IMR-90 (cell line): ENCODE data around the gene MGAT4D. TPM values are rescaled to one million over a fixed set of nuclear protein-coding genes. Genes with fewer than 3 reads are reported as not detected.

ENCODE experiments used
- ATAC-seq: fragments of 200-7000 bp; cut with Tn5 transposase; 2 replicates; pipeline ENCODE4 v1.9.1; 2020; ENCODE audit warnings: low read depth, mild to moderate bottlenecking, moderate library complexity
- BruUV-seq: library from RNA; stranded (reverse); fragments of 400-500 nt; replicated peaks from 2 replicates; lab custom pipeline; 2021; lab: Mats Ljungman, UMichigan
- CTCF ChIA-PET: fragments of 300-600 bp; formaldehyde crosslinking; extraction: SDS; loops from one replicate; lab custom pipeline; 2021; ENCODE audit warnings: antibody characterized with exemption; lab: Yijun Ruan, JAX
- POLR2A ChIA-PET: fragments of 300-600 bp; sonication (Branson Sonifier 250); formaldehyde crosslinking; loops from one replicate; lab custom pipeline; 2022; ENCODE audit warnings: antibody characterized with exemption; ENCODE audit not compliant: unreplicated experiment; lab: Charles Lee
- DNase-seq: peaks from one replicate; pipeline ENCODE4 v3.0.0; 2013
- H2AFZ ChIP-seq: replicated peaks from 2 replicates; pipeline ENCODE3; 2013; ENCODE audit warnings: low read length, mild to moderate bottlenecking; ENCODE audit not compliant: poor library complexity
- H2AK5ac ChIP-seq: 2 replicates; pipeline ENCODE4 v1.6.1; 2013; ENCODE audit warnings: low read depth, low read length, inconsistent platforms
- H2AK9ac ChIP-seq: replicated peaks from 2 replicates; pipeline ENCODE3; 2013; ENCODE audit warnings: mild to moderate bottlenecking, low read depth, low read length, moderate library complexity; ENCODE audit not compliant: poor library complexity
- H2BK120ac ChIP-seq: 2 replicates; pipeline ENCODE4 v1.6.1; 2013; ENCODE audit warnings: low read depth, low read length, inconsistent platforms
- H2BK15ac ChIP-seq: 3 replicates; pipeline ENCODE4 v1.6.1; 2013; ENCODE audit warnings: low read depth, low read length, inconsistent platforms
- H2BK20ac ChIP-seq: 2 replicates; pipeline ENCODE4 v1.6.1; 2013; ENCODE audit warnings: low read depth, mild to moderate bottlenecking, inconsistent platforms, low read length, moderate library complexity
- H2BK5ac ChIP-seq: 2 replicates; pipeline ENCODE4 v1.6.1; 2013; ENCODE audit warnings: mild to moderate bottlenecking, low read depth, low read length, inconsistent platforms; ENCODE audit not compliant: poor library complexity, severe bottlenecking
- H3K14ac ChIP-seq: replicated peaks from 2 replicates; pipeline ENCODE4 v1.6.1; 2013; ENCODE audit warnings: low read depth, low read length, inconsistent platforms
- H3K18ac ChIP-seq: 2 replicates; pipeline ENCODE4 v1.6.1; 2013; ENCODE audit warnings: low read depth, low read length, control low read depth
- H3K23ac ChIP-seq: 2 replicates; pipeline ENCODE4 v1.6.1; 2013; ENCODE audit warnings: low read depth, low read length, inconsistent platforms
- H3K27ac ChIP-seq: 2 replicates; pipeline ENCODE4 v1.5.1; 2013; ENCODE audit warnings: mild to moderate bottlenecking, control low read depth, low read length; ENCODE audit not compliant: insufficient read depth
- H3K27me3 ChIP-seq: 2 replicates; pipeline ENCODE4 v1.6.1; 2013; ENCODE audit warnings: low read length; ENCODE audit not compliant: control insufficient read depth, insufficient read depth
- H3K36me3 ChIP-seq: 2 replicates; pipeline ENCODE4 v1.6.1; 2013; ENCODE audit warnings: low read length, mixed read lengths; ENCODE audit not compliant: control insufficient read depth, insufficient read depth
- H3K4ac ChIP-seq: 2 replicates; pipeline ENCODE4 v1.6.1; 2013; ENCODE audit warnings: low read depth, low read length, inconsistent platforms
- H3K4me1 ChIP-seq: 2 replicates; pipeline ENCODE4 v1.6.1; 2013; ENCODE audit warnings: low read length, mixed read lengths; ENCODE audit not compliant: control insufficient read depth, insufficient read depth
- H3K4me2 ChIP-seq: 2 replicates; pipeline ENCODE4 v1.6.1; 2013; ENCODE audit warnings: low read depth, mild to moderate bottlenecking, control low read depth, low read length, moderate library complexity
- H3K4me3 ChIP-seq: 2 replicates; pipeline ENCODE4 v1.5.1; 2013; ENCODE audit warnings: low read depth, mild to moderate bottlenecking, control low read depth, low read length, moderate library complexity; ENCODE audit not compliant: insufficient read depth
- H3K56ac ChIP-seq: 2 replicates; pipeline ENCODE4 v1.6.1; 2013; ENCODE audit warnings: low read length, inconsistent platforms; ENCODE audit not compliant: insufficient read depth; ENCODE audit errors: extremely low read depth
- H3K79me1 ChIP-seq, 2 experiments: 2 replicates each; pipeline ENCODE4 v1.6.1; 2013; ENCODE audit warnings: low read length in 2 of 2, inconsistent platforms in 1 of 2, low read depth in 1 of 2
- H3K9ac ChIP-seq: 2 replicates; pipeline ENCODE4 v1.6.1; 2013; ENCODE audit warnings: low read depth, low read length, control low read depth
- H3K9me1 ChIP-seq: 2 replicates; pipeline ENCODE4 v1.6.1; 2013; ENCODE audit warnings: low read length, inconsistent platforms; ENCODE audit not compliant: insufficient read depth
- H3K9me3 ChIP-seq: 2 replicates; pipeline ENCODE4 v1.6.1; 2013; ENCODE audit warnings: low read length; ENCODE audit not compliant: control insufficient read depth, insufficient read depth
- H4K20me1 ChIP-seq: 2 replicates; pipeline ENCODE4 v1.6.1; 2013; ENCODE audit warnings: low read length, inconsistent platforms; ENCODE audit not compliant: insufficient read depth
- H4K5ac ChIP-seq: 2 replicates; pipeline ENCODE4 v1.6.1; 2013; ENCODE audit warnings: mild to moderate bottlenecking, low read depth, low read length, control low read depth
- H4K8ac ChIP-seq, 2 experiments: 2 replicates each; pipeline ENCODE4 v1.6.1; 2013; ENCODE audit warnings: low read depth in 2 of 2, low read length in 2 of 2, control low read depth in 1 of 2, inconsistent platforms in 1 of 2
- H4K91ac ChIP-seq: 2 replicates; pipeline ENCODE4 v1.6.1; 2013; ENCODE audit warnings: low read depth, low read length, inconsistent platforms; ENCODE audit not compliant: insufficient read depth
- CTCF ChIP-seq: conservative IDR thresholded peaks from 2 replicates; pipeline ENCODE4 v1.5.1; 2012; ENCODE audit warnings: mild to moderate bottlenecking, low read depth, low read length, improper control_type of control experiment
- USF2 ChIP-seq: fragments of 150-350 bp; IDR thresholded peaks from 2 replicates; pipeline ENCODE4 v1.6.1; 2017; ENCODE audit warnings: mild to moderate bottlenecking, antibody characterized with exemption, low read length, low read depth
- WGBS, 2 experiments: methylation state at CpG; one replicate each; pipeline versions ENCODE4 v1.1.5 to v1.1.7; 2013; ENCODE audit warnings: missing lambda C conversion rate in 2 of 2; ENCODE audit not compliant: insufficient read length in 1 of 2; ENCODE audit errors: extremely low coverage in 2 of 2; 5-methylcytosine and 5-hydroxymethylcytosine counted together
- dilution Hi-C: fragments of 300-500 bp; cut with HindIII; formaldehyde crosslinking; loops from one replicate; pipeline ENCODE4 v1.14.3; 2018; ENCODE audit warnings: low sequenced_read_pairs; ENCODE audit not compliant: unreplicated experiment
- in situ Hi-C: fragments of 300-500 bp; cut with MboI; formaldehyde crosslinking; loops from 3 replicates; pipeline ENCODE4 v1.14.3; 2019; ENCODE audit warnings: low sequenced_read_pairs, inconsistent platforms, mixed read lengths
- intact Hi-C: fragments of 100-400 bp; cut with micrococcal nuclease; formaldehyde crosslinking; loops from 2 replicates; pipeline ENCODE4 v1.10.0; 2022
- polyA plus RNA-seq, 3 experiments: library from polyadenylated mRNA; depleted of rRNA; stranded (reverse); fragments of >200 nt; gene quantifications; 2 replicates each; pipeline ENCODE4 v1.2.3, GENCODE V29; 2012; ENCODE audit warnings: low replicate concordance in 1 of 3
- total RNA-seq: library from RNA; depleted of rRNA; stranded (reverse); fragments of >200 nt; gene quantifications from 2 replicates; pipeline ENCODE4 v1.2.3, GENCODE V29; 2012

MGAT4D gene
- total and polyA plus RNA-seq, 2 of the 4 experiments (the other 2 are of a cell fraction): not detected

GRCh38 chr4:140497405-140497746 lies 717 bp downstream of the MGAT4D start:
- Histone ChIP-seq H3K14ac (no peak overlapping the region), H3K9ac (no peak overlapping the region), H4K5ac (no peak overlapping the region), H4K91ac (no peak overlapping the region), H3K18ac (no peak overlapping the region), H3K36me3 (no peaks in the 10 kb centered on the region), H2AFZ (peak overlapping the region; percentile 13), H3K9me3 (no peaks in the 10 kb centered on the region), H3K27ac (no peak overlapping the region), H4K8ac (no peak overlapping the region), H2BK120ac (no peak overlapping the region), H3K9me1 (no peaks in the 10 kb centered on the region), H2AK9ac (no peak overlapping the region), H3K27me3 (peaks cover 44% of the 10 kb centered on the region), H3K4ac (no peak overlapping the region), H3K4me1 (no peaks in the 10 kb centered on the region), H3K4me3 (no peak overlapping the region), H2BK15ac (no peak overlapping the region), H2BK5ac (no peak overlapping the region), H3K79me1 (no peaks in the 10 kb centered on the region), H2BK20ac (no peak overlapping the region), H3K56ac (no peak overlapping the region), H2AK5ac (no peak overlapping the region), H4K20me1 (no peaks in the 10 kb centered on the region), H3K4me2 (no peak overlapping the region), H3K23ac (no peak overlapping the region)
- dilution Hi-C loops (no loop called here), intact Hi-C loops (no loop called here), in situ Hi-C loops (no loop called here)
- ATAC-seq (no peak), DNase-seq (no peak)
- ChIA-PET POLR2A (no interaction called here), CTCF (no interaction called here)
- TF ChIP-seq USF2: no peak
- no peak for TF ChIP-seq CTCF
- 93% methylated on average over 3 of the region's 11 CpGs; no CpG with 5 or more reads in 1 of the 2 experiments for WGBS, 2 experiments
- BruUV-seq: no TSS peak
